Activated naive CD4-positive, alpha-beta T cell treated with anti-CD3 and anti-CD28 coated beads, Interleukin-2, amount 50 U/mL, for 24 hours (primary cell): ENCODE results near the gene PLB1.

Source experiments
- H3K27ac Mint-ChIP-seq: one replicate; pipeline ENCODE4 v1.8.0; 2021; ENCODE audit warnings: mild to moderate bottlenecking, mixed read lengths
- H3K27me3 Mint-ChIP-seq: one replicate; pipeline ENCODE4 v1.8.0; 2021; ENCODE audit warnings: mixed read lengths
- H3K36me3 Mint-ChIP-seq: one replicate; pipeline ENCODE4 v1.8.0; 2021; ENCODE audit warnings: mixed read lengths
- H3K4me1 Mint-ChIP-seq: one replicate; pipeline ENCODE4 v1.8.0; 2021; ENCODE audit warnings: mixed read lengths
- H3K4me3 Mint-ChIP-seq: one replicate; pipeline ENCODE4 v1.8.0; 2021; ENCODE audit warnings: mild to moderate bottlenecking, mixed read lengths
- H3K9me3 Mint-ChIP-seq: one replicate; pipeline ENCODE4 v1.8.0; 2021; ENCODE audit warnings: mixed read lengths

PLB1 gene

DNA sequence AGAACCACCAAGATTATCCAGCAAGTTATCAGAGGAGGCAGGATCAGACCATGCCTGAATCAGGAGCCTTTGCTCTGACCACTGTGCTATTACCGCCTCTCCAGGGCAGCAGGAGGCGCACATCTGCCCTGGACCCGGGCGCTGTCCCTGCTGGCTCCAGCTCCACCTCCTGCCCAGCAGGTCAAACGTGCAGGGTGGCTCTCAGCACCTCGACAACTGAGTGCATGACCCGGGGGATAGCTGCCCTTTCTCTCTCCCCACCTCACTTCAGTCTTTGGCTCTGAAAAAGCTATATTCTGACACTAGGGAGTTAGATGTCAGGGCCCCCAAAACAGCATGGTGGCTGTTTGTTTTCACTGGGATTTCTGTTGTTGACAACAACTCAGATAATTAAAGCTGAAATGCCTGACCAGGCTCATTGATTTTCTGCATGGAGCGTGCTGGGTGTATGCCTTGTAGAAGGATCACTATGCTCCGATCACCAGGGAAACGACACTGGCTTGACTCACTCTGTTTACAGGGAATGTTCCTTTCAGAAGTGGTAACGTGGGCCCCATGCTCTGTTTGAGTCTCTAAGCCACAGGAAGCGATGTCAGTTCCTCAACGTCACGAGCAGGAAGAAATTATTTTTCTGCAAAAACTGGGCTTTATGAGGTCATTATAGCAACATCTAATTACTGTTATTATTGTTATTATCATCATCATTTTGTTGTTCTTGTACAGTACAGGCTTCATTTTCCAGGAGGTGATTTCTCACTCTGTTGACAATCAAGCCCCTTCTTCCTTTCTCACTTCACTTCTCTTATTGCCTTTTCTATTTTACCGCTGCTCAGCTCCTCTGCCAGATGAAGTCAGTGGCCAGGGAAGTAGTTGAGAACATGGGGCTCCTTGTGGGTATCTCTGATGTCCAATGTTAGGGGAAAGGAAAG lies 125.6 kb downstream of the PLB1 start:
- Mint-ChIP-seq H3K4me3 (peak overlapping the region; percentile 85), H3K4me1 (peaks cover 82% of the 10 kb centered on the region), H3K27me3 (no peaks in the 10 kb centered on the region), H3K27ac (peak overlapping the region; percentile 98), H3K9me3 (peaks cover 5% of the 10 kb centered on the region), H3K36me3 (peaks cover 2% of the 10 kb centered on the region)

DNA sequence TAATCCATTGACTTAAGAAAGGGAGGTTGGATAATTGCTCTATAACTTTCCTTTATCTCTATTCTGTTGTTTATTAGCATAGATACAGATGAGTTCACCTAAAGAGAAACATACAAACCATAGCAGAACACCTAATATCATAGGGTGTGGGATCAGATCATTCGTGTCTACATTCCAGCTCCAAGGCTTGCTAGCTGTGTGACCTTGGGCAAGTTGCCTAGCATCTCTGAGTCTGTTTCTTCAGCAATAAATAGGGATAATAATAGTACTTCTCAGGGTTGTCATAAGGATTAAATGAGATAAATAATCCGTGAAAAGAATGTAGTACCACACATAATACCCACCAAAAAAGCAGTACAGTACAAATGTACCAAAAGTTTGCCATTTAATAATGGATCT lies 126.2 kb downstream of the PLB1 start:
- peaks cover 5% of the 10 kb centered on the region for H3K9me3 Mint-ChIP-seq
- peaks cover 88% of the 10 kb centered on the region for H3K4me1 Mint-ChIP-seq
- no peaks in the 10 kb centered on the region for H3K27me3 Mint-ChIP-seq
- peaks cover 2% of the 10 kb centered on the region for H3K36me3 Mint-ChIP-seq
- H3K27ac Mint-ChIP-seq = peak overlapping the region; percentile 98
- peak overlapping the region; percentile 85 for H3K4me3 Mint-ChIP-seq

DNA sequence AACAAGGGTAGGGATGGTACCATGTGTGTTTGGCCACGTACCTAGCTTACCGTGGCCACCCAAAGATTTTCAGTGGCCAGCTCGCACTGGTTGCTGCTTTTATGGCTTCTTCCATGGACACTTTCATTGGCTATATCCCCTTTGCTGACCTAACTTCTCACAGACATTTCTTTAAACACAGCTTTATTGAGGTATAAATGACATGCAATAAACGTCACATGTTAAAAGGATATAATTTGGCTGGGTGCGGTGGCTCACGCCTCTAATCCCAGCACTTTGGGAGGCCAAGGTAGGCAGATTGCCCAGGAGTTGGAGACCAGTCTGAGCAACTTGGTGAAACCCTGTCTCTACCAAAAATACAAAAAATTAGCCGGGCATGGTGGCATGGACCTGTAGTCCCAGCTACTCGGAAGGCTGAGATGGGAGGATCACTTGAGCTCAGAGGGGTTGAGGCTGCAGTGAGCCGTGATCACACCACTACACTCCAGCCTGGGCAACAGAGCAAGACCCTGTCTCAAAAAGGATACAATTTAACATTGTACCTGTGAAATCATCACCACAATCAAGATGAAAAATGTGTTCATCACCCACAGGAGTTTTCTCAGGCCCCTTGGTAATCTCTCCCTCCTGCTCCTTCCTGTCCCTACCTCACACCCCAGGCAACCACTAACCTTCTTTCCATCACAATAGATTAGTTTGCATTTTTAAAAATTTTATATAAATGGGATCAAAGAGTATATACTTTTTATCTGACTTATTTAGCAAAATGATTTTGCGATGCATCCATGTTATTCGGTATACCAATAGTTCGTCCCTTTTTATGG lies 127.9 kb downstream of the PLB1 start:
- H3K9me3 Mint-ChIP-seq = peaks cover 5% of the 10 kb centered on the region
- peaks cover 2% of the 10 kb centered on the region for H3K36me3 Mint-ChIP-seq
- peak overlapping the region; percentile 97 for H3K27ac Mint-ChIP-seq
- H3K4me3 Mint-ChIP-seq = peak overlapping the region; percentile 83
- H3K4me1 Mint-ChIP-seq = peaks cover 94% of the 10 kb centered on the region
- H3K27me3 Mint-ChIP-seq = no peaks in the 10 kb centered on the region

DNA sequence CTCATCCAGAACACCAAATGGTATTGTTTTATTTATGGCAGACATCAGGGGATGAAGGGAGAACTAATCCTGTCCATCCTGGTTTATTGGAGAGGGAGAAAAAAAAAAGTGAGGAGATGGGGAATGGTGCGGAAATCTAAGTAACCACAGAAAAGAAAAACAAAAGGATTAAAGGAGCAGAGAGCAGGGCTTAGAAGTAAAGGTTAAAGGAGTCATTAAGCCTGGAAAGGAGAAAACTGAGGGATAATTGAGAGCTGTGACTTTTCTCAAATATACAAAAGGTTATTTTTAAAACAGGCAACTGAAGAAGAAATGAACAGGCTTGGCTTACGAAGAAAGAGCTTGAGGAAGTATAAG lies 128.6 kb downstream of the PLB1 start:
- H3K9me3 Mint-ChIP-seq = peaks cover 5% of the 10 kb centered on the region
- H3K4me3 Mint-ChIP-seq = peak overlapping the region; percentile 83
- peak overlapping the region; percentile 97 for H3K27ac Mint-ChIP-seq
- peaks cover 2% of the 10 kb centered on the region for H3K36me3 Mint-ChIP-seq
- H3K4me1 Mint-ChIP-seq = peaks cover 88% of the 10 kb centered on the region
- no peaks in the 10 kb centered on the region for H3K27me3 Mint-ChIP-seq

DNA sequence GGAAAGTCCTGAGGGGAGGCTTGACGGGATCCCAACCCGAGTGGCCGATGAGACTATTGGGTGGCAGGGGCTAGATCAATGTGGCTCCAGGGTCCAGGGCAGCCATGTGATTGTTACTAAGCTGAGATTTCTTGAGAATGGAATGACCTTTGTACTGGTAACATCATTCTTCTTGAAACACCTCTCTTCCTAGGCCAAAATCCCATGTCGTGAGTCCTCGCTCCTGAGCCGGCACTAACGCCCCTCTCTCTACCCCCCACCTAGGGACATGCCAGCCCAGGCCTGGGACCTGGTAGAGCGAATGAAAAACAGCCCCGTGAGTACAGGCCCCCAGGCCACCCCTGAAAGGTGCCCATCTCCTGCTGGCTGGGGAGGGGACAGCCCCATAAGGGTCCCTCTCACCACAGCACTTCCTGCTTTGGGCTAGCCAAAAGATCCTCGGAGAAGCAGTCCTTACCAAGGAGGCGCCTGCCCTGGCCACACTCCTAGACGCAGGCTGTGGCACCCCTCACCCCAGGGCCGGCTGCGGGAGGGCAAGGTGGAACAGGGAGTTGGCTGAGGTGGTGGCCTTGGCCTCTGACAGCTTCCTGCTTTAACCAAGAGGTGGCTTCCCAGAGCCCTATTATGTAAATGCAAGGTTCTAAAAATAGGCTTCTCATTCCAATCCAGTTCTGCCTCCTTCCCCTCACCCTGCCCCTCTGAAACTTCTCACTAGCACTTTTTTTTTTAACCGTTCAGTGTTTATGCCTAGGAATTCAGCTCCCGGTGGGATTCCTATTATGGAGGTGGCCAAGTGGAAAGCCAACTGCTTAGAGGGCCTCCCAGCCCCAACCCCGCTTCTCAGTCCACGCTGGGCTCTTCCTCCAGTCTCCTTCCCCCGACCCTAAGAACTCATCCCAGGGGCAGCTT lies 129.2 kb downstream of the PLB1 start:
- H3K9me3 Mint-ChIP-seq = peaks cover 5% of the 10 kb centered on the region
- peaks cover 2% of the 10 kb centered on the region for H3K36me3 Mint-ChIP-seq
- H3K27me3 Mint-ChIP-seq = no peaks in the 10 kb centered on the region
- H3K4me3 Mint-ChIP-seq = peak overlapping the region; percentile 83
- peaks cover 81% of the 10 kb centered on the region for H3K4me1 Mint-ChIP-seq
- peak overlapping the region; percentile 97 for H3K27ac Mint-ChIP-seq

DNA sequence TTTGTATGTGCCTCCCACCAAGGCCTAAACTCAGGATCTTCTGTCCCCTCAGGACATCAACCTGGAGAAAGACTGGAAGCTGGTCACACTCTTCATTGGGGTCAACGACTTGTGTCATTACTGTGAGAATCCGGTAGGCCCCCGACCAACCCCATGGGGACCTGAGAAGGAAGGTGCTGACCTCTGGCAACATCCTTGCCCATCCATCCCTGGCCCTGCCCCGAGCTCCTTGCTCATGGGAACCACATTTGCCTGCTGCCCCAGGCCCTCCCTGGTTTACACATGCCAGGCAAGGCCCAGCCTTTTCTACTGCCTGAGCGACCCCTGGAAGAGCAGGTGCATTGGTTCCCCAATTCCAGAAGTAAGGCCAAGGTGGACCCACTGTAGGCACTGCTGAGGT lies 130.5 kb downstream of the PLB1 start:
- Mint-ChIP-seq H3K27me3 (no peaks in the 10 kb centered on the region), H3K4me3 (peak overlapping the region; percentile 19), H3K27ac (peak overlapping the region; percentile 59), H3K4me1 (peaks cover 72% of the 10 kb centered on the region), H3K9me3 (peaks cover 5% of the 10 kb centered on the region), H3K36me3 (peaks cover 2% of the 10 kb centered on the region)

DNA sequence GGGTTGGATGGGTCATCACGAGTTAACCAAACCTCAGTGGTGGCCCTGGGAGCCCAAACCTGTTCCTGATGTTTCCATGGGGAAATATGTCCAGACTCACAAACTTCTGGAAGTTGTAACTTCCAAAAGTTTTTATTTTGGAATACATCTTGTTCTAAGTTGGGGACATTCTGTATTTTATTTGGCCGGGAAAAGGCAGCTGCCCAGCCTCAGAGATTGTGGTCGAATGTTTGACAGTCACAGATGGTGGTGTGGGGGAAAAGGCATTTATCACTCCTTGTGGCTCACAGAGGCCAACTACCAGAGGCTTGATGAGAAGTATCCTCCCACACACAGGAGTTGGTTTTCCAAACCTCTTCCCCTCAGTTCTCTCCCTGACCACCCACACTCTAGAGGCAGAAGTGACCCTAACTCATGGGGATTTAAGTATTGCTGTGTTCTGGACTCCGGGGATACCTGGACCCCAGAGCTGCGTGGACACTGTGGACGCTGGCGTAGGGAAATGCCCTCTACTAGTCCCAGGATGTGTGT lies 131.1 kb downstream of the PLB1 start:
- Mint-ChIP-seq H3K9me3 (peaks cover 5% of the 10 kb centered on the region), H3K4me3 (no peak overlapping the region), H3K4me1 (peaks cover 66% of the 10 kb centered on the region), H3K27me3 (no peaks in the 10 kb centered on the region), H3K27ac (no peak overlapping the region), H3K36me3 (peaks cover 2% of the 10 kb centered on the region)

DNA sequence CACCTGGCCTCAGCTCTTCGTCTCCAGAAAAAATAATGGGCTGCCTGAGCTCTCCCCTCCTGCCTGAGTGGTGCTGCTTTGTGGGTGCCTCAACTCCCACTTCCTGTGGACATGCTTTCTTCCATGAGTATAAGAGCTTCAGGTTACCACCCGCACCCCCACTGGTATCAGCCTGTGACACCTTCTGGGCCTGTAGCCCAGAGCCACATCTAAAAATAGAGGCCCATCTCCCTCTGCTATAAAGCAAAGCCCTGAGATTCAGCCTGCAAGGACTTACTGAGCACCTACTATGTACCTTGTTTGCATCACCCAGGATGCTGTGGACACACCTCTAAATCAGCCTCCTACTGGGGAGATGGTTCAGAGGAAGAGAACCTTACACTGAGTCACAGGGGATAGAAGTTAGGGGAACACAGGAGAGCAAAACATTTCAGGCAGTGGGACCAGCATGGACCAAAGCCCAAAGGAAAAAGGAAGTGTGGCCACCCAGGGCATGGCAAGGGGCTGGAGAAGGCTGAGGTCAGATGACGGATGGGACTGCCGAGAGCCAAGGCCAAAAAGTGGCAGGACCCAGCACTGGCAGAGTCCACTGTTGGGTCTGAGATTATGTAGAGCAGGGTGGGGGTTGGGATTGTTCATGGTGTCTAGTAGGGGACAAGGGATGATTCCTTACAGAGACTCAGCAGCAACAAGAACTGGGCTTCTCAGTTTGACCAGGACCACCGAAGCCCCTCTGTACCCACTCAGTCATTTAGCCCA lies 132.0 kb downstream of the PLB1 start:
- H3K27me3 Mint-ChIP-seq = no peaks in the 10 kb centered on the region
- H3K4me1 Mint-ChIP-seq = peaks cover 57% of the 10 kb centered on the region
- H3K4me3 Mint-ChIP-seq = no peak overlapping the region
- peaks cover 5% of the 10 kb centered on the region for H3K9me3 Mint-ChIP-seq
- H3K27ac Mint-ChIP-seq = peak overlapping the region; percentile 92
- H3K36me3 Mint-ChIP-seq = peaks cover 2% of the 10 kb centered on the region

DNA sequence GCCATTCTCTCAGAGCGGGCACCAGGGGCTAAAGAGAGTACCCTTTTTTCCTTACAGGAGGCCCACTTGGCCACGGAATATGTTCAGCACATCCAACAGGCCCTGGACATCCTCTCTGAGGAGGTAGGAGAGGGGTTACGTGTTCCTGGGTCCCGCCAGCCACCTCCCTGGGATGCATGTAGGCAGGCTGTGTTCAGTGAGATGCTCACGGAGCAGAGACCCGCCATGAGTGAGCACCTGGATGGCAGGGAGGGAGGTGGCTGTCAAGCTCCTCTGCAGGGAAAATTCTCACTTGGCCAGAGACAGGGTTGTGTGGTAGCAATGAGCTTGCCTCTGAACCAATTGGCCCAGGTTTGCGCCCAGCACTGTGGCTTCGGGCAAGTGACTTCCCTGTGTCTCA lies 132.6 kb downstream of the PLB1 start:
- peaks cover 51% of the 10 kb centered on the region for H3K4me1 Mint-ChIP-seq
- no peak overlapping the region for H3K27ac Mint-ChIP-seq
- peaks cover 5% of the 10 kb centered on the region for H3K9me3 Mint-ChIP-seq
- H3K27me3 Mint-ChIP-seq = no peaks in the 10 kb centered on the region
- H3K36me3 Mint-ChIP-seq = peaks cover 2% of the 10 kb centered on the region
- H3K4me3 Mint-ChIP-seq = no peak overlapping the region

DNA sequence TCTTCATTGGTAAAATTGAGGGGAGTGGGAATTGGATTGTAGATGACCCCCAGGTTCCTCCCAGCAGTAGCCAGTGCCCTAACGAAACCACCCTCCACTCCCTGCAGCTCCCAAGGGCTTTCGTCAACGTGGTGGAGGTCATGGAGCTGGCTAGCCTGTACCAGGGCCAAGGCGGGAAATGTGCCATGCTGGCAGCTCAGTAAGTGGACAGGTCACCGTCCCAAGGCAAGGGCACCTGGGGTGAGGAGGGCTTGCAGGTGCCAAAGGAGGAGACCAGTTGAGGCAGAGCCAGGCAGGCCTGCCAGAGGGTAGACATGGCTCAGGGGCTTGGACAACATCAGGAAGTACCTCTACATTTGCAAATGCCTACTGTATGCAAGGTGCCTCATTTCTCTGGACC lies 133.1 kb downstream of the PLB1 start:
- no peaks in the 10 kb centered on the region for H3K27me3 Mint-ChIP-seq
- peaks cover 46% of the 10 kb centered on the region for H3K4me1 Mint-ChIP-seq
- peaks cover 2% of the 10 kb centered on the region for H3K36me3 Mint-ChIP-seq
- no peak overlapping the region for H3K4me3 Mint-ChIP-seq
- no peak overlapping the region for H3K27ac Mint-ChIP-seq
- H3K9me3 Mint-ChIP-seq = peaks cover 5% of the 10 kb centered on the region

DNA sequence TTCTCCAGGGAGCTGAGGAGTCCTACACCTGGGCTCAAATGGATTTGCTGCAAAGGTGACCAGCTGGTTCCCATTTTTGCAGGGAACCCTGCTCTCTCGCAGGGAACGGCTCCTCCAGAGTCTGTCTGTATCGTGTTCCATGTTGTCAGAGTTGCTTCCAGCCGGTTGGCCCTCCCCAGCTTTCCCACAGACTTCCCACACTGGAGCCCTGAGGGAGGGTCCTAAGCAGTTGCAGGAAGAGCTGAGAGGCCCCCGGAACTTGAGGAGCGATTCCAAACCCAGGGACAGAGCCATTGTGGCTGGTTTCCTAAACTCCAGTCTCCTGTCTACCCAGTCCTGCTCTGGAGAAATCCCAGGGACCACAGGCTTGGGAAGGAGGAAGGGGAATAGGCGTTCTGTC lies 134.1 kb downstream of the PLB1 start:
- Mint-ChIP-seq H3K4me1 (peaks cover 37% of the 10 kb centered on the region), H3K36me3 (no peaks in the 10 kb centered on the region), H3K27me3 (no peaks in the 10 kb centered on the region), H3K27ac (no peak overlapping the region), H3K4me3 (no peak overlapping the region), H3K9me3 (no peaks in the 10 kb centered on the region)

DNA sequence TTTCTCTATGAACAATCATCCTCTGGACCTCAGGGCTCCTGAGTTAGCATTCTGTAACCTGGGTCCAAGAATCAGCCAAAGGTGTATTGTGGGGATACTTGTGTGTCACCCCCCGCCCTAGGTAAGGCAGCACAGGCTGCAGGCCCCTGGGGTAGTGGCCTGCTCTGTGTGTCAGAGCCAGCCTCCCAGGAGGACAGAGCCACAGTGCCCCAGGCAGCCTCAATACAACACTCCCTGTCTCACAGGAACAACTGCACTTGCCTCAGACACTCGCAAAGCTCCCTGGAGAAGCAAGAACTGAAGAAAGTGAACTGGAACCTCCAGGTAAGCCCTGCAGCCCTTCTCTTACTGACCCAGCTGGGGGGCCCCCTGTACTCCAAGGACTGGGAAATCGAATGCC lies 134.5 kb downstream of the PLB1 start:
- Mint-ChIP-seq H3K36me3 (no peaks in the 10 kb centered on the region), H3K9me3 (no peaks in the 10 kb centered on the region), H3K4me1 (peaks cover 32% of the 10 kb centered on the region), H3K27me3 (no peaks in the 10 kb centered on the region), H3K27ac (no peak overlapping the region), H3K4me3 (no peak overlapping the region)

DNA sequence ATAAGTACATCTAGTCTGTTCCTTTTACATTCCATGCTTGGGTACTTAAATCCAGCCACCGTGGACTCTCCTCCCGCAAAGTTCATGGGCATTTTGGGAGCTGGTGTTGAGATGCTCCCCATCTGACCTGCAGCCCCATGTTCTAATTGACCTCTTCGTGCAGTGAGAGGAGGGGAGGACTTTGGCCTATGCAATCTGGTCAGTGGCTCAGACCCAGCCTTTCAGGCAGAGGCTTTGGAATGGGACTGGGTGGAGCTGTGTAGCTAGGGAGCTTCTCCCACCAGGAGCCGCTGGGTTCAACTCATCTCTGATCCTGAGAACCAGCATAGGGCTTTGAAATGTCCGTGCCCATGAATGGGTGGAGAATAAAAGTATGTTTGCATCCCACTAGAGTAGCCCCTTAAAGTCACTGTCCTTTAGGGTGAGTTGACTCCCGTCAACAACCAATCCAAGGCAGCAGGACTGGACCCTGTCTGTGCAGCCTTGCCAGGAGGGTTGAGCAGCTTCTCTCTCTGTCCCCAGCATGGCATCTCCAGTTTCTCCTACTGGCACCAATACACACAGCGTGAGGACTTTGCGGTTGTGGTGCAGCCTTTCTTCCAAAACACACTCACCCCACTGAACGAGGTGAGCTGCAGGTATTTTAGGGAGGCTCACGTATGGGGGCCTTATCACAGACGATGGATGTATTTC lies 135.8 kb downstream of the PLB1 start:
- Mint-ChIP-seq H3K27me3 (no peaks in the 10 kb centered on the region), H3K36me3 (no peaks in the 10 kb centered on the region), H3K27ac (no peak overlapping the region), H3K9me3 (no peaks in the 10 kb centered on the region), H3K4me1 (peaks cover 19% of the 10 kb centered on the region), H3K4me3 (no peak overlapping the region)

DNA sequence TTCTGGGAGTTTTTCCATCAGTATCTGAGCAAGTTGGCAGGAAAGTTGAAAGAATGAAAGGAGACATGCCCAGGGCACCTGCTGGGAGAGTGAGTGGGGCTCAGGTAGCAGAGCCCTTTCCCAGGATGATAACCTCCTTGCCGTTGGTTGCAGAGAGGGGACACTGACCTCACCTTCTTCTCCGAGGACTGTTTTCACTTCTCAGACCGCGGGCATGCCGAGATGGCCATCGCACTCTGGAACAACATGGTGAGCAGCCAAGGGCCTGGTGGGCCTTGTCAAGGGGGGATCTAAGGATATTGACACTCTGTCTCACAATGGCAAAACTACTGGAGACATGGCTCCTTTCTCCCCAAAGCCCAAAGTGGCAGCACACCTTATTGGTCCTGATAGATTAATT lies 136.9 kb downstream of the PLB1 start:
- no peak overlapping the region for H3K4me3 Mint-ChIP-seq

More for the DNA sequence above, 136.9 kb downstream of the PLB1 start:
- no peaks in the 10 kb centered on the region for H3K9me3 Mint-ChIP-seq
- H3K27ac Mint-ChIP-seq = no peak overlapping the region
- H3K27me3 Mint-ChIP-seq = no peaks in the 10 kb centered on the region
- peaks cover 8% of the 10 kb centered on the region for H3K4me1 Mint-ChIP-seq
- no peaks in the 10 kb centered on the region for H3K36me3 Mint-ChIP-seq
